ENCODE results near the gene ECHS1.
"Not testable (repeated sequence)": the region's sequence is repeated elsewhere in the genome, so short reads cannot be mapped to it uniquely, and the experiment has no call there.

The ECHS1 gene

GRCh38 chr10:133373174-133374090, at the start of gene ECHS1:
ECHS1 (minus strand) TSS chr10:133373354; CDS start chr10:133373333, 21 bp downstream.
- ATAC-seq (peak; percentile 98), DNase-seq (peak; percentile 98)

DNA sequence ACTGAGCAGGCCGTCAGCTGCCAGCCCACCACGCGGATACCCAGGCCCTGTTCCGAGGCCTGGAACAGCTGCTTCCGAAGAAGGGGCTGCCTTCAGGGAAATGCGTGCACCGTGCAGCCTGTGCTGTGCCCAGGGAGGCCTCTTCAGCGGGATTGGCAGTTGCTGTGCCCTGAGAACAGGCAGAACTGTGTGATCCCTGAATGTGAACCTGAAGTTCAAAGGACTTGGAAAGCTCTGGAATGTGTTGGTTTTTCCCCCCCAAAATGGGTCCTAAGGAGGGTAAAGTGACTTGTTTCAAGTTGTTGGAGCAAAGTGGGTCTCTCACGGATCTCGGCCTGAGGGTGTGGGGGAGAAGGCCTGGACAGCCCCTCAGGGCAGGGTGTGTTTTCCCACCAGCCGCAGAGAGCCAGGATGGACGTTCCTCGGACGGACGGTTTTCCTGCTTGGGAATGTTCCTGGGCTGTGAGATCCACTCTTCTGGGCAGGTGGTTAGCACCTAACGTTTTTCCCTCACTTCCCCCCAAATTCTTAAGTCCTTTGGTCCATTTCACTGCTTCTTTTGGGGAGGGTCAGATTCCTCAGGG, 49.2 kb upstream of the ECHS1 start:
- no peak for ATAC-seq

DNA sequence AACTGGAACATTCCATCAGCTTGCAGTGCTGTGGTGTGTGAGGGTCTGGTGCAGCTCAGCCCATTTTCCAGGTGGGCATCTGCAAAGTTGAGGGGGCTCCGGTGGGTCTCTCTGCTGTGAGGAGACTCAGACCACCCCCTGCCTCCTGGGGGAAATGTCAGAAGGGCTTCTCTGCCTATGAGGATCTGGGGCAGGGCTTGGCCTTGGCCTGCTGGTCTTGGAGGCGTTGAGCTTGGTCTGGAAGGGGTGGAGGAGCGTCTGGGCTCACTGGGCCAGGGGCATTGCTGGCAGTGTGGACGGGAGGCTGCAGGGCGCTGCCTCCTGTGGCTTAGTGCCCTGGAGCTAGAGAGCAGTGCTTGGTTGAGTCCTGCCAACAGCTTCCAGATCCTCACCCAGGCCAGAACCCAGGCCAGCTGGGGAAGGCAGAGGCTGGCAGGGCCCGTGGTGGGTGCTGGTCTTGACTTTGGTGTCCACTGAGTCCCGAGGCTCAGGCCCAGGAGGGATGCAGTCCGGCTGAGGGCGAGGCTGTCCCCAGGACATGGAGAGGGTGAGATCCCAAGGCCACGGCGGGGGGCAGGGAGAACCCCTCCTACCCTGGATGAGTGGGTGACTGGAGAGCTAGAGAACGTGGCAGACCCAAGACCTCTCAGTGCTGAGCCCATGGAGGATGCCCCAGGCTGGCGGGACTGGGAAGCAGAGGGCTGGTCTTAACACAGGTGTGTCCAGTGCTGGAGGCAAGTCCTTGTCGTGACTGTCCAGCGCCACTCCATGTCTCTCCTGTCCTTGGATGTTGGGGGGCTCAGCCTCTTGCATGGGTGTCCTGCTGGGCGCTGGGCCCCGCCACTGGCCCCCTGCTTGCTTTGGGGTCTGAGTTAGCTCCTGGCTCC, 48.4 kb upstream of the ECHS1 start:
- ATAC-seq (no peak), DNase-seq (no peak)

More for the DNA sequence above, 49.2 kb upstream of the ECHS1 start:
- no peak for DNase-seq

DNA sequence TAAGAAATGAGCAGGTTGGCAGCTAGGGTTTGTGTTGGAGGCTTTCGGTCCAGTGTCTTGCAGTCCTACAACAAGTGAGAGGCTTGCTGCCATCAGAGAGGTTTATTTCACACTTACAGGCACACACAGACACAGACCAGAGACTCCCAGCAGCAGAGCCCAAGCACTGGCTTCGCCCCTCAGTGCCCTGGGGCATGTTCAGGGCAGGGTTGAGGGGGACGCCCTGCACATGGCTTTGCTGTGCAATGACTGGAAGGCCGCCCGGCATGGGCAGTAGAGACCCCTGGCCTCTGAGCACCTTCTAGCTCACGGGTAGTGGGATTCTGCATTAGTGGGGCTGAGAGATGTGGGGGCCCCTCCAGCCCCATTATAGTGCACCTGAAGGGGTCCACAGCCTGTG, 47.4 kb upstream of the ECHS1 start:
- DNase-seq: no peak
- no peak for ATAC-seq

DNA sequence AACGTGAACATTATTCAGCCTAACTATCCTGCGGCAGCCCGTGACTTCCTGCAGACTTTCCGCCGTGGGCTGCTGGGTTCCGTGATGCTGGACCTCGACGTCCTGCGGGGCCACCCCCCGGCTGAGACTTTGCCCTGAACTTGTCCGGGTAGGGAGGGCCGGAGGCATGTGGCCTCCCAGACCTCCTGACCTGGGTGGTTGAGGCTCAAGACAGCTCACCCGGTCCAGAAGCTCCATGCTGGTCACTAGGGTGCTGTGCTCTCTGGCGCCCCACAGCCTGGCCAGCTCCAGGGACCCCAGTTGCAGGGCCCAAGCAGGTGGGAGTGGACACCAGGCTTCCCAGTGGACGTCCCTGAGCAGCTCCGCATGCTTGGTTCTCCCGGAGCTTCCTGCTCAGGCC, 46.9 kb upstream of the ECHS1 start:
- DNase-seq (no peak), ATAC-seq (no peak)

DNA sequence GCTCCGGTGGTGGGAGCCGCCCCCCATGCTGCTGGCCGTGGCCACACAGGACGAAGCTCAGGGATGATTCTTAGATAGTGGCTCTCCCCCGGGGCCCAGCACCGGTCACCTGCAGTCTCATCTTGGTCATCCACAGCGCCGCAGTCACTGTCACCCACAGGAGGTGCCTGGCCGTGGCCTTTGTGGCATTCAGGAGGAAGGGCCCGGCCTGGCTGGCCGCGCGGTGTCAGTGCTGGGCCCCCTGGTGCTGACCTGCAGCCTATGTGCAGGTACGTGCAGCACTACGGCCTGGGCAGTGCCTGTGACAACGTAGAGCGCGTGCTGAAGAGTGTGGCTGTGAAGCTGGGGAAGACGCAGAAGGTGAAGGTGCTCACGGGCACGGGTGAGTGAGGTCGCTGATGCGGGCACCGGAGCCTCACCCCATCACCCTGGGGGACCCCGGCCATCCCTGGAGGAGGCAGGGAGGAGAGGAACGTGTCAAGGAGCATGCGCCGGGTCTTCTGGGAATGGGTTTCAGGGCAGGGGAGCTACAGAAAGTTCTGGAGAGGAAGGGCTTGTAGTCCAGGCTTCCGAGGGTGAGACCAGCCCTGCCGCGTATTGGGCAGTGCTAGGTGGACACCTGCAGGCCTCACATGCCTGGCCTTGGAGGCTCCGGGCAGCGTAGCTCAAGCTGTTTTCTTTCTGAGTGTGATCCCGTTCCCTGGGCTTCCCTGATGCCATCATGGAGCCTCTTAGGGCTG, 46.2 kb upstream of the ECHS1 start:
- no peak for ATAC-seq

DNA sequence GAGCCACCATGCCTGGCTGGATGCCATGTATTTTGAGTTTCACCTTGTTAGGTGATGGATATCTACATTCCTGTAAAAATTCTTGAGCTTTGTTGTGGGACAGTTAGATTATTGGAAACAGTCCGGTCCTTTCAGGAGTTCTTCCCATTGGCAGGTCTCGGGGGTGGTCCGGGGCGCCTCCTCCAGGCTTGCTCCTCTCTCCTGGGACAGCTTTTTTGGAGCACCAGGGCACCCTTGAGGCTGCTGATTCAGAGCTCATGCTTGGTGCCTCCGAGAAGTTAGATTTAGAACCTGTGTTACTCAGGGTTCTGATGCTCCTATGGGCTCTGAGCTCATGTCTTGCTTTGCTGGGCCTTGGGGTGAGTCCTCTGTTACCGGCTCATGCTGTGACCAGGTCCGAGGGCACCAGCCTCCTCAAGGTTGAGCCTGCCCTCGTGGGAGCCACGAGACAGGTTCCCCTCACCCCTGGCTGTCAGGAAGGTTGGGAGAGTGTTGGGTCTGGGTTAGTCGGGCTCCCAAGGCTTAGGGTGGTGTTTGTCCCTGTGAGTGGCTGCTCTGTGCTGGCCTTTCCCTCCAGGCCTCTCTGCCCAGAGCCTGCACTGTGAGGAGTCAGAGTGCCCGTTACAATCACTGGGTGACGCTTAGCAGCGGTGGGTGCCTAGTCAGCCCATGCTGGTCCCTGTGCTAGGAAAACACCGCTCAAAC, 45.3 kb upstream of the ECHS1 start:
- DNase-seq: no peak

More for the DNA sequence above, 46.2 kb upstream of the ECHS1 start:
- no peak for DNase-seq

DNA sequence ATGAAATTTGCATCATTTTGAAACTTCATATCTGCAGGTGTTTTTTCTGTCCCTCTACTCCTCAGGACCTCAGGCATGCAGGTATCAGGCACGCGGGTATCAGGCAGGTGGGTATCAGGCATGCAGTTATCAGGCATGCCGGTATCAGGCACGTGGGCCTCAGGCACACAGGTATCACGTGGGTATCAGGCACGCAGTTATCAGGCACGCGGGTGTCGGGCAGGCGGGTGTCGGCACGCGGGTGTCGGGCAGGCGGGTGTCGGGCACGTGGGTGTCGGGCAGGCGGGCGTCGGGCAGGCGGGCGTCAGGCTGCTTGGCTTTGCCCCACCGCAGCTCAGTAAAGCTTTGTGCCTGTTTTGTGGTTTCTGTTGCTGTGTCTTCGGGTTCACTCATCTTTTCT, 42.6 kb upstream of the ECHS1 start:
- no peak for ATAC-seq

More for the DNA sequence above, 45.3 kb upstream of the ECHS1 start:
- peak; percentile 15 for ATAC-seq

GRCh38 chr10:133414401-133414800, 41.2 kb upstream of the ECHS1 start:
- not testable (repeated sequence) for ATAC-seq, DNase-seq

More for the DNA sequence above, 42.6 kb upstream of the ECHS1 start:
- no peak for DNase-seq

GRCh38 chr10:133412381-133412711, 39.2 kb upstream of the ECHS1 start:
- no peak for ATAC-seq

GRCh38 chr10:133411523-133412380, 38.6 kb upstream of the ECHS1 start:
- ATAC-seq (no peak), DNase-seq (no peak)

More at GRCh38 chr10:133412381-133412711, 39.2 kb upstream of the ECHS1 start:
- no peak for DNase-seq

- DNase-seq (no peak), ATAC-seq (peak; percentile 44)
Observed at GRCh38 chr10:133405844-133406527, 32.8 kb upstream of the ECHS1 start.

- no peak for ATAC-seq
Observed at GRCh38 chr10:133405272-133405671, 32.1 kb upstream of the ECHS1 start.

GRCh38 chr10:133403784-133404183, 30.6 kb upstream of the ECHS1 start:
- ATAC-seq (no peak), DNase-seq (no peak)

More at GRCh38 chr10:133405272-133405671, 32.1 kb upstream of the ECHS1 start:
- DNase-seq: no peak

- DNase-seq (no peak), ATAC-seq (no peak)
Observed at GRCh38 chr10:133403359-133403758, 30.2 kb upstream of the ECHS1 start.

GRCh38 chr10:133401981-133402725, 29.0 kb upstream of the ECHS1 start:
- DNase-seq (no peak), ATAC-seq (peak; percentile 6)

- ATAC-seq (no peak), DNase-seq (no peak)
Observed at GRCh38 chr10:133401500-133401899, 28.3 kb upstream of the ECHS1 start.

DNA sequence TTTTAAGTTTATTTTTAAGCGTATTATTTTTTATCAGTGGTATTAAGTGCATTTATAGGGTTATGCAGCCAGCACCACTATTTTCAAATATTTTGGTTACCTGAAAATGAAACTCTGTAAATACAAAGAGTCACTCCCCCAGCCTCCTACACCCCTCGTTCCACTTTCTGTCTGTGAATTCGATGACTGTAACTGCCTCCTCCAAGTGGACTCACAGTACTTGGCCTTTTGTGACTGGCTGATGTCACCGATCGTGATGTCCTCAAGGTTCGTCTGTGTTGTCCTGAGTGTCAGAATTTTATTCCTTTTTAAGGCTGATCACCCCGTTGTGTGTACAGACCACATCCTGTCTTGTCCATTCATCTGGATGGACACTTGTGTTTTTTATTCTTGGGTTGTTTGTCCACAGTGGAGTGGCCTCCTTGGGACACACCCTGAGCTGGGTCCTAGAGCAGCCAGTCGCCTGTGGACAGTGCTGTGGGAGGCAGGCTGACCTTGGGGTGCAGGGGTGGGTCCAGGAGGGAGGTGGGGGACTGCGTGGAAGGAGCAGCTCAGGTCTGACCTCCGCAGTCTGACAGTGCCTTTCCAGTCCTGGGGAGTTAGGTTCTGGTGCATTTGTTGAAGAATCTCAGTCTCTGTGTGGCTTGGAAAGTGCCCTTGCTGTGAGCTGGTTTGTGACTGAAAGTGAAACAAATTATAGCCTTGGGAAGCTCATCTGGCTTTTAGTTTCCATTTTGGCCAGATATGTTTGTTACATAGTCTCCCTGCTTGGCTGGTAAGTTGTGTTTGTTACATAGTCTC, 27.7 kb upstream of the ECHS1 start:
- ATAC-seq (peak; percentile 38), DNase-seq (no peak)

All from stimulated activated naive CD8-positive, alpha-beta T cell treated with anti-CD3 and anti-CD28 coated beads, Interleukin-15, Interleukin-2, amounts not matched to agents 100 U/mL and 50 U/mL, for 24 hours (primary cell).